K562 (cell line): ENCODE measurements around the gene ITGA1. TPM values are rescaled to one million over a fixed set of nuclear protein-coding genes. Genes with fewer than 3 reads are reported as not detected.

ENCODE experiments used
- ATAC-seq: fragments of 200-7000 bp; cut with Tn5 transposase; 3 replicates; pipeline ENCODE4 v1.9.1; 2020; ENCODE audit warnings: moderate library complexity
- BruUV-seq: library from RNA; stranded (reverse); fragments of 400-500 nt; replicated peaks from 2 replicates; lab custom pipeline; 2021; lab: Mats Ljungman, UMichigan
- CTCF ChIA-PET: fragments of 300-600 bp; formaldehyde crosslinking; extraction: SDS; loops from one replicate; lab custom pipeline; 2021; ENCODE audit warnings: low intra/inter-chr PET ratio; lab: Yijun Ruan, JAX
- POLR2A ChIA-PET: fragments of 300-600, 350-650 bp; sonication (Branson Sonifier 250); formaldehyde crosslinking; extraction: SDS; loops from one replicate; lab custom pipeline; 2021; ENCODE audit warnings: antibody characterized with exemption, inconsistent platforms; lab: Yijun Ruan, JAX
- DNase-seq, 4 experiments: peaks; one replicate each; pipeline versions ENCODE4 v3.0.0 to v3.0.0-alpha.2; 2011 to 2018; ENCODE audit warnings: low spot score in 3 of 4, mixed read lengths in 3 of 4; ENCODE audit errors: extremely low read depth in 1 of 4
- FAIRE-seq: peaks from 2 replicates; lab custom pipeline; 2011; peaks lifted over from hg19 to GRCh38; lab: Jason Lieb, UNC
- H2AFZ ChIP-seq: 2 replicates; pipeline ENCODE4 v1.6.0; 2011; ENCODE audit warnings: low read depth, low read length, control low read depth, inconsistent platforms
- H3K27ac ChIP-seq: fragments of 200-600 bp; 3 replicates; pipeline ENCODE4 v1.8.0; 2011; ENCODE audit warnings: low read depth, mild to moderate bottlenecking, control low read depth, inconsistent platforms, low read length, moderate library complexity, mixed read lengths; ENCODE audit errors: extremely low read depth
- H3K27me3 ChIP-seq, 2 experiments: fragments of 300-600 bp in 1 of 2; 2 replicates in 1 of 2; 3 replicates in 1 of 2; pipeline versions ENCODE4 v1.6.0 to v1.8.0; 2011; ENCODE audit warnings: inconsistent platforms in 2 of 2, low read length in 2 of 2, mild to moderate bottlenecking in 1 of 2, mixed read lengths in 1 of 2, moderate library complexity in 1 of 2; ENCODE audit not compliant: control insufficient read depth in 2 of 2, insufficient read depth in 2 of 2
- H3K36me3 ChIP-seq: fragments of 300-600 bp; 3 replicates; pipeline ENCODE4 v1.8.0; 2011; ENCODE audit warnings: mild to moderate bottlenecking, low read length, inconsistent platforms; ENCODE audit not compliant: control insufficient read depth, insufficient read depth
- H3K4me1 ChIP-seq, 2 experiments: fragments of 200-600 bp in 1 of 2; replicated peaks in 1 of 2; 2 replicates in 1 of 2; 3 replicates in 1 of 2; pipeline versions ENCODE4 v1.5.1 to v1.8.0; 2011; ENCODE audit warnings: inconsistent platforms in 2 of 2, low read length in 2 of 2, mild to moderate bottlenecking in 1 of 2, mixed read lengths in 1 of 2, moderate library complexity in 1 of 2; ENCODE audit not compliant: control insufficient read depth in 2 of 2, insufficient read depth in 2 of 2
- H3K4me2 ChIP-seq: 2 replicates; pipeline ENCODE4 v1.6.1; 2011; ENCODE audit warnings: low read length, control low read depth, inconsistent platforms, mixed read lengths; ENCODE audit not compliant: insufficient read depth
- H3K4me3 ChIP-seq: fragments of 200-600 bp; sonication (generic), shearing (Covaris generic); 2 replicates; pipeline ENCODE4 v1.5.1; 2016; ENCODE audit warnings: control low read depth, inconsistent platforms
- H3K79me2 ChIP-seq: fragments of 200-600 bp; 3 replicates; pipeline ENCODE4 v1.8.0; 2011; ENCODE audit warnings: low read length, inconsistent platforms; ENCODE audit not compliant: control insufficient read depth, insufficient read depth
- H3K9ac ChIP-seq, 2 experiments: 2 replicates each; pipeline versions ENCODE4 v1.6.0 to v1.6.1; 2011; ENCODE audit warnings: low read depth in 2 of 2, low read length in 2 of 2, control low read depth in 1 of 2, inconsistent platforms in 1 of 2, mild to moderate bottlenecking in 1 of 2, mixed read lengths in 1 of 2; ENCODE audit not compliant: insufficient read depth in 1 of 2
- H3K9me1 ChIP-seq: one replicate; pipeline ENCODE4 v1.6.0; 2011; ENCODE audit warnings: inconsistent platforms, mild to moderate bottlenecking, low read length, moderate library complexity; ENCODE audit not compliant: control insufficient read depth, insufficient read depth
- H3K9me3 ChIP-seq: replicated peaks from 2 replicates; pipeline ENCODE4 v1.5.1; 2011; ENCODE audit warnings: low read depth, low read length, inconsistent platforms; ENCODE audit not compliant: control insufficient read depth, insufficient read depth
- H4K20me1 ChIP-seq: replicated peaks from 2 replicates; pipeline ENCODE4 v1.6.1; 2011; ENCODE audit warnings: low read length, inconsistent platforms, mixed read lengths; ENCODE audit not compliant: control insufficient read depth, insufficient read depth
- EGR1 ChIP-seq: fragments of 450-650 bp; conservative IDR thresholded peaks from 2 replicates; pipeline ENCODE4 v1.6.1; 2017; ENCODE audit warnings: mild to moderate bottlenecking
- RBM14 ChIP-seq: fragments of 200-400 bp; formaldehyde crosslinking; IDR thresholded peaks from 2 replicates; pipeline ENCODE4 v1.6.1; 2018; ENCODE audit warnings: low read depth, mild to moderate bottlenecking, low read length, moderate library complexity, borderline replicate concordance; ENCODE audit not compliant: insufficient read depth
- RBM22 ChIP-seq: fragments of 200-400 bp; formaldehyde crosslinking; IDR thresholded peaks from 2 replicates; pipeline ENCODE4 v1.6.1; 2018; ENCODE audit warnings: low read length, low read depth; ENCODE audit not compliant: poor library complexity, severe bottlenecking
- U2AF2 ChIP-seq: fragments of 200-400 bp; formaldehyde crosslinking; optimal IDR thresholded peaks from 2 replicates; pipeline ENCODE3; 2017; ENCODE audit warnings: low read depth, mild to moderate bottlenecking, low read length
- WGBS: fragments of 100-300 bp; shearing (Covaris generic); methylation state at CpG from one replicate; pipeline ENCODE4 v1.1.6; 2016; ENCODE audit warnings: low coverage, mixed read lengths; ENCODE audit not compliant: insufficient coverage; ENCODE audit errors: missing lambda C conversion rate; 5-methylcytosine and 5-hydroxymethylcytosine counted together
- in situ Hi-C: fragments of 300-500 bp; cut with MboI; formaldehyde crosslinking; loops from 4 replicates; pipeline ENCODE4 v1.15.0; 2018; ENCODE audit warnings: inconsistent platforms, mixed read lengths
- intact Hi-C: fragments of 100-400 bp; cut with micrococcal nuclease; formaldehyde crosslinking; loops from 2 replicates; pipeline ENCODE4 v1.14.2; 2022
- polyA plus RNA-seq, 8 experiments: library from polyadenylated mRNA; depleted of rRNA in 4 of 8; stranded (reverse) in 5 of 8; unstranded in 3 of 8; fragments of >200 nt; fragmentation: Nextera tagmentation in 2 of 8; fragmentation: Illumina TruSeq in 1 of 8; extraction: Ambion mirVana in 2 of 8; extraction: Trizol in 1 of 8; gene quantifications; 2 replicates each; pipeline versions ENCODE4 v1.2.1 to v1.2.3, GENCODE V29; 2011 to 2014; ENCODE audit warnings: inconsistent platforms in 1 of 8, missing spikeins in 1 of 8
- total RNA-seq, 7 experiments: library from RNA; depleted of rRNA in 6 of 7; stranded (reverse); fragments of >200 nt in 6 of 7; fragmentation: Illumina TruSeq in 2 of 7; extraction: Trizol in 2 of 7; gene quantifications; 2 replicates each; pipeline versions ENCODE4 v1.2.1 to v1.2.3, GENCODE V29; 2011 to 2021; ENCODE audit warnings: low replicate concordance in 1 of 7
- TF ChIP-seq, protein P1 (sequence below): conservative IDR thresholded peaks from 2 replicates; pipeline ENCODE4 v1.6.1; 2011; ENCODE audit warnings: low read depth, mild to moderate bottlenecking, low read length; ENCODE audit not compliant: control insufficient read depth

The ITGA1 gene
- total and polyA plus RNA-seq, 9 of the 15 experiments (the other 6 are each of a cell fraction or from before 2014, with no cell fraction given) = 0.04 to 0.22 TPM; not detected in 7

DNA sequence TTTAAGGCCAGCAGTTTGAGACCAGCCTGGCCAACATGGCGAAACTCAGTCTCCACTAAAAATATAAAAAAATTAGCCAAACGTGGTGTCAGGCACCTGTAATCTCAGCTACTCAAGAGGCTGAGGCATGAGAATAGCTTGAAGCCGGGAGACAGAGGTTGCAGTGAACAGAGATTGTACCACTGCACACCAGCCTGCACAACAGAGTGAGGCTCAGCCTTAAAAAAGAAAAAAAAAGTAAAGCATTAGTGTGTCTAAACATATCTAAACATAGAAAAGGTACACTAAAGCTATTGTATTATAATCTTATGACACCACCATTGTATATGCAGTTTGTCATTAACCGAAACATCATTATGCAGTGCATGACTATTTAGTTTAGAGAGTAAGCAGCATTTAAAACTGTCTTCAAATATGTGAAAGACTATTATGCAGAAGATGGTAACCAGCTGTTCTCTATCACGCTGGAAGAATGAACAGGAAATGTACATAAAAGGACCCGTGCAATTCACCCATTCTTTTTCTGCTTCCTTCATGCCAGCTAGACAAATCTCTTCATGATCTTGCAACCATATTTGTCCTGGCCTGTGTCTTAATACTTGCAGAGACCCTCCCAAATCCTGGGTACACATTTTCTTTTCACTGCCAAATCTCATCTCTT is 58.6 kb downstream of the ITGA1 start:
- no peak overlapping the region for H3K4me2 ChIP-seq
- H3K27ac ChIP-seq = no peak overlapping the region
- no peaks in the 10 kb centered on the region for H3K36me3 ChIP-seq
- POLR2A ChIA-PET = no interaction called here
- H3K4me3 ChIP-seq = no peak overlapping the region
- H3K9me3 ChIP-seq = no peaks in the 10 kb centered on the region
- no peaks in the 10 kb centered on the region for H3K27me3 ChIP-seq
- no peaks in the 10 kb centered on the region for H3K4me1 ChIP-seq
- BruUV-seq = no TSS peak
- no peaks in the 10 kb centered on the region for H3K9me1 ChIP-seq
- 2% methylated on average over 6 of the region's 6 CpGs for WGBS
- ATAC-seq = no peak
- no peak for FAIRE-seq
- no peaks in the 10 kb centered on the region for H3K79me2 ChIP-seq
- DNase-seq = no peak
- intact Hi-C loops (no loop called here), in situ Hi-C loops (no loop called here)
- TF ChIP-seq U2AF2 (no peak), EGR1 (no peak), RBM22 (no peak), RBM14 (no peak)
- TF ChIP-seq, protein P1, sequence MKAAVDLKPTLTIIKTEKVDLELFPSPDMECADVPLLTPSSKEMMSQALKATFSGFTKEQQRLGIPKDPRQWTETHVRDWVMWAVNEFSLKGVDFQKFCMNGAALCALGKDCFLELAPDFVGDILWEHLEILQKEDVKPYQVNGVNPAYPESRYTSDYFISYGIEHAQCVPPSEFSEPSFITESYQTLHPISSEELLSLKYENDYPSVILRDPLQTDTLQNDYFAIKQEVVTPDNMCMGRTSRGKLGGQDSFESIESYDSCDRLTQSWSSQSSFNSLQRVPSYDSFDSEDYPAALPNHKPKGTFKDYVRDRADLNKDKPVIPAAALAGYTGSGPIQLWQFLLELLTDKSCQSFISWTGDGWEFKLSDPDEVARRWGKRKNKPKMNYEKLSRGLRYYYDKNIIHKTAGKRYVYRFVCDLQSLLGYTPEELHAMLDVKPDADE = no peak
- CTCF ChIA-PET = no interaction called here
- H3K9ac ChIP-seq = no peak overlapping the region
- no peak overlapping the region for H2AFZ ChIP-seq
- no peaks in the 10 kb centered on the region for H4K20me1 ChIP-seq
